HG02763 (cell line): ENCODE measurements around the gene ZDHHC11.
A peak's percentile ranks its signal among the peaks of the same experiment; 100 is the strongest.

Source experiments
- ATAC-seq: cut with Tn5 transposase; IDR thresholded peaks from one replicate; pipeline ENCODE4 v1.9.1; 2021; ENCODE audit warnings: mild to moderate bottlenecking, moderate library complexity; ENCODE audit not compliant: unreplicated experiment

ZDHHC11 gene, protein sequence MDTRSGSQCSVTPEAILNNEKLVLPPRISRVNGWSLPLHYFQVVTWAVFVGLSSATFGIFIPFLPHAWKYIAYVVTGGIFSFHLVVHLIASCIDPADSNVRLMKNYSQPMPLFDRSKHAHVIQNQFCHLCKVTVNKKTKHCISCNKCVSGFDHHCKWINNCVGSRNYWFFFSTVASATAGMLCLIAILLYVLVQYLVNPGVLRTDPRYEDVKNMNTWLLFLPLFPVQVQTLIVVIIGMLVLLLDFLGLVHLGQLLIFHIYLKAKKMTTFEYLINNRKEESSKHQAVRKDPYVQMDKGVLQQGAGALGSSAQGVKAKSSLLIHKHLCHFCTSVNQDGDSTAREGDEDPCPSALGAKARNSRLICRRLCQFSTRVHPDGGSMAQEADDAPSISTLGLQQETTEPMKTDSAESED

DNA sequence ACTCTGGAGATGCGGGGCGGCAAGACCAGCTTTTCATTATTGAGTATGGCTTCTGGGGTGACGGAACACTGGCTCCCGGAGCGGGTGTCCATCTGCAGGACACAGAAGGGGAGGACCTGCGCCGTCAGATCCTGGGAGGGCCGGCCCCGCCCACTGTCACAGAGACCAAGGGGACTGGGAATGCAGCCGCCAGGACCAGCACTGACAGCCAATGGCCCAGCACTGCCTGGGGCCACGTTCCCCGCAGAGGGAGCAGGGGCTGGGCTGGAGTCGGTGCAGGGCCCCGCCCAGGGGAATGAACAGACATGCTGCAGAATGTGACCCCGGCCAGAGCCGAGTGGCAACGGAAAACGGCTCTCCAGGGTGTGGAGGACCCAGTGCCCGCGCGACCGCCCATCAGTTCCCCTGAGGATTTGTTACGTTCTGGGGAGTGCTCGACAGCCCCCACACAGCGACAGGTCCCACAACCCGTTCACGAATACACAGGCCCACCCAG is at the start of gene ZDHHC11:
TSS of gene ZDHHC11 (minus strand) at position 476 of the 496 bp plus-strand sequence. CDS start at position 92, 384 bp downstream.
- no peak for ATAC-seq

DNA sequence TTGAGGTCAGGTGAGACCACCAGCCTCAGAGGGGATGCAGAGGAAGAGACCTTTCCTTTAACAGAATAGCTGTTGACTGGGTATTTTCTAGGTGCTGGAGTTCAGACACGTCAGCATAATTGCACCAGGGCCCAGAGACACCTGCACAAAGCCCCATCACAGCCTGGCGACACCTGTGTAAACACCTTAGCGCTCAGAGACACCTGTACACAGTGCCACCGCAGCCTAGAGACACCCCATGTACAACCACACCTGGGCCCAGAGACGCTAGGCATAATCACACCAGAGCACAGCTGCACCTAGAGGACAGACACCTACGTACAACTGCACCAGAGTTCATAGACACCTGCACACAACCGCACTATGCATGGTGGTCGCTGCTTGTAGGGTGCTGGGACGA is 42.9 kb upstream of the ZDHHC11 start:
- ATAC-seq, result no peak

DNA sequence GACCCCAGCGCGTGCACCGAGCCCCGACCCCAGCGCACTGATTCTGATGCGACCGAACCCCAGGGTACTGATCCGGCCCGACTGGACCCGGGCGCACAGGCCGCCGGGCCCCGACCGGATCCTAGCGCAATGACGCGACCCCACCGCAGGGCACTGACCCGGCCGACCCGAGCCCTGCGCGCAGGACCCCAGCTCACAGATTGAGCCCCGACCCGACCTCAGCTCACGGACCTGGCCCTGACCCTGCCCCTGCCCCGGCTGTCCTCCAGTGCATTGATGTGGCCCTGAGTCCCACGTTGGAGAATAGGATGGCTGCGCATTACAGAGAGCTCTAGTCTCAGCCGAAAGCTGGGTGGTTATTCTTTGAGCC is 42.3 kb upstream of the ZDHHC11 start:
- ATAC-seq, result peak; percentile 6

DNA sequence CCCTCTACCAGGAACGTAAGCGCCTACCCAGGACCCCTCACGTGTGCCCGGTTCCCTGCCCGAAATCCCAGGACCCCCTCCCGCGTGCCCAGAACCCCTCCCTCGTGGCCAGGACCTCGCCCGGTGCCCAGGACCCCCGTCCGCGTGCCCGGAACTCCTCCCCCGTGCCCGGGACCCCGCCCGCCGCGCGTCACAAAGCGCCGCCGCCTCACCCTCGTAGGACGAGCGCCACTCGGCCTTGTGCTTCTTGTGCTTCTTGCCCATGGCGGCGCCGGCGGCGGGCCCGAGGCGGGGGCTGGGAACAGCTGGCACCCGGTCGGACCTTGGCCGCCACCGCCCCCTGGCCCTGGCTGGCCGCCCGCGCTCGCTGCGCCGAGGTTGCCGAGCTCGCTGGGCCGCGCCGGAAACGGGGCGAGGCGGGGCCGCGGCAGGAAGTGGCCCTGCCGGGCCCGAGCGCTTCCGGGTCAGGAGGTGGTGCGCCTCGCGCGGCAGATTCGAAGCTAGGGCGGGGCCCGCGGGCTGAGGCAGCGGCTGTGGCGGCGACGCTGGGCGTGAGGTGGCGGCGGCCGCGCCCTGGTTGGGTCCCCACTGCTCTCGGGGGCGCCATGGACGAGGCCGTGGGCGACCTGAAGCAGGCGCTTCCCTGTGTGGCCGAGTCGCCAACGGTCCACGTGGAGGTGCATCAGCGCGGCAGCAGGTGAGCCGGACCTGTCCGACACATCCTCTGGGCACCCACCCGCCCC is 41.8 kb upstream of the ZDHHC11 start, which contains the start of the genes BRD9 and TRIP13:
TSS of gene BRD9 (minus strand) at position 408 of the 743 bp plus-strand sequence. CDS start at position 264, 144 bp downstream.
TSS of gene TRIP13 (plus strand) at position 491 of the 743 bp plus-strand sequence. CDS start at position 606, 115 bp downstream.
- peak; percentile 96 for ATAC-seq

DNA sequence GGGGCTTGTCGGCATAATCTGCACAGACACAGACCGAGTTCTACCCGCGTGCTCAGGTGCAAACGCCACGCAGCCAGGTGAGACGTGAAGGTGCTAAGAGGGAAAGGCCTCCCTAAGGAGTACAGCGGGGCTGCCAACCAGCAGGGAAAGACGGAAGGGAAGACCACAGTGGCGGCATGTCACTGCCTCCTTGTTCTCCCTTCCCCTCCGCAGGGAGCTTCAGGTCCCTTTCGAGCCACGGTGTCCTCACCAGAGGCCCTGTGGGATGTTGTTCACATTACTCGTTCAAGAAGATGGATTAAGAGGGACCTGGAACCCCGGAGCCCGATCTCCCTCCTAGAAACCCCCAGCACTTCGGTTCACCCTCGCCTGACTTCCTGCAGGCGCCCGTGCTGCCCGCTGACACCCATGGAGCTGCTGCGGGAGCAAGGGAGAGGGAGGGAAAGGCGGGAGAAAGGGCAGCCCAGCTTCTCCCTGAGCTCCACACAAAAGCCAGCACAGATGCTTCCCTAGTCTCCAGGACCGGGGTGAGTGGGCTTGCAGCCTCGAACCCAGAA is 41.1 kb upstream of the ZDHHC11 start:
- no peak for ATAC-seq

DNA sequence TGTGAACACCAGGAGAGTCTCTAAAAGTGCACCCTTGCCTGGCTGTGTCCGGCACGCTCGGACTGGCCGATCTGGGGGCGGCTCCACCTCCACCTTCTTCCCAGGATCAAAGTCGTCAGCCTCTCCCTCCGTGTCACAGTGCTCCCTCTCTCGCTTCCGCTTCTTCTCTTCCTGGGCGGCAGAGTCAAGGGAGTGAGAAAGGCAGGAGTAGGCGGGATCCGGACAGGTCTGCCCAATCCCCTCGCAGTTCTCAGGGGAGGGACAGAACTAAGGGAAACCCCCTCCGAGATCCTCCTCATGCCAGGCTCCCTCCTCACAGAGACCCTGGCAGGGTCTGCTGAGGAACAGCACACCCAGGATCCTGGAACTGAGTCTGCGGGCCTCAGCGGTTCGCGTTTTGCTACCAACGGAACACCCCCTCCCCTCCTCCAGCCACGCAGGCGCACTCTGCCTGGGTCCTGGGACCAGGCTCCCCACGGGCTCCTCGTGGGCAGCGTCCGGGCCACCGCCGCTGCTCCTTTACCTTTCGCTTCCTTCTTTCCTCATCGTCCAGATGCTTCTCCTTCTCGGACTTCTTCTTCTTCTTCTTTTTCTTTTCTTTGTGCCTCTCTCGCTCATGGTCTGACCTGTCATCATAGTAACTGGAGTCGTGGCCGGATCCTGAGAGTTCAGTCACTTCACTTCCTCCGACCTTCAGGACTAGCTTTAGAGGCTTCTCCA is 40.5 kb upstream of the ZDHHC11 start:
- ATAC-seq, result no peak

DNA sequence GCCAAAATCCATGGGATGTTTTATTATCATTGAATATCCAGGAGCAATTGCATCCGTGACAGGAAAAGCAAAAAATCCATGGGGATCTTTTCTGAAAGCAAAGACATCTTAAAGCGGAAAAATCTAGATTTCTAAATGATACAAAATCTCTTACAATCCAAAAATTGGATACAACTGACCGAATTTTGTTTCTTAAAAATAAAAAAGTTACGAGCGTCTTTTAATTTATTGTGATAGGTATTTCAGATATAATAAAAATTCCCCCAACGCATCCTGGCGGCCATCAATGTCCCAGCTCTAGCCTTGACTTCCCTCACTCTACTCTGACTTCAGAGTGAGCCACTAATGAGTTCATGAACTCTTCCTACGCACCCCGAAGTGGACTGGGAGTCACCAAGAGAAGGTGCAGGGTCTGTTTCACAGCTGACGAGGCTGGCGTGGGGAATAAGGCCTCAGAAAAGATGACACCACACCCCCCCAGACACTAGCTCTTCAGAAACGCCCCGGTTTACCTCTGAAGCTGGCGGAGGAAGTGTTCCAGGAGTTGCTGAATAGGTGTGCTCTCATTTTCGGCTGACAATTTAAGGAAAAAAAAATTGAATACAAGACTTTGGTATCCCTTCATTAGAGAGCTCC is 38.4 kb upstream of the ZDHHC11 start:
- no peak for ATAC-seq

DNA sequence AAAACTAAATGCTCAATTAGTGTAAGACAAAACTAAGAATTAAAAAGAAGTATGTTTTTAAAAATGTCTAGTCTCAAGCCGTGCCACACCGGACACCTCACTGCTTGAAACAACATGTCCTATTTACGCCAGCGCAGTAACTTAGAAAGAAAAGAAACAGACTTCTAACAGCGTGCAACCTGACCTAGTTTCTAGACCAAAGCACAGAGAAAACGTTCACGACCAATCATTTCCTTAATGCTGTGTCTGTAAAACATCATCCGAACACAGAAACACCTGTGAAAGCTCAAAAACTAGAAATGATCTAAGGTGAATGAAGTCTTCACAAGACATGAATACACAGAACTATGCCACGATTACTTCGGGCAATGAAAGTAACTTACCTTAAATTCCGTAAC is 37.9 kb upstream of the ZDHHC11 start:
- no peak for ATAC-seq

DNA sequence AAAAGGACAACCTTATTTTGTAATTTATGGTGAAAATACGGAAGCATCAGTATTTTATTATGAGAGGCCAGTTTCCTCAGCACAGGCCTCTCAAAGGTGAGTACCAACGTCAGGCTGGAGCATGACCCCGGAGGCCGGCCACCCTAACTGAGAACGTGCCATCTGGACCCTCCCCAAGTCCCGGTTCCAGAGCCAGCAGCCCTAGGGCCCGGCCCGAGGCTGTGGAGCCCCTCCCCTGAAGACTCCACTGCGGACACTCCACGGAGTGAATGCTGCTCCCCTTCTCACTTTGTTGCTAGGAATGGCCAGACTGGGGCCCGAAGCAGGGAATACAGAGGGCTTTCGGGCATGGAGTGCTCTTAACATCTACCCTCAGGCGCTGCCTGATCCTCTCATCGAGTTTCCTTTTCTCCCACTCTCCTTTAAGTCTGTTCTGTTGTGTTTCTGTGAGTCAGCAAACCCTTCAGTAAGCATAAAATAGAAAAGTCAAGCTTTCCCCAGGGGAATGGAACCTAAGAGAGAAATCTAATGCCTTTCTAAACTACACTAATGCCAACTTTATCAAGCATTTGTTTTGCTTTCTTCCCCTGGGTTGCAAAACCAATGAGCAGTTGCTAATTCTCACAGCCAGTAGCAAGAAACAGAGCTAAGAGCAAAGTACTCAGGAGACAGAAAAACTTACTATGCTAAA is 37.3 kb upstream of the ZDHHC11 start:
- ATAC-seq, result no peak

DNA sequence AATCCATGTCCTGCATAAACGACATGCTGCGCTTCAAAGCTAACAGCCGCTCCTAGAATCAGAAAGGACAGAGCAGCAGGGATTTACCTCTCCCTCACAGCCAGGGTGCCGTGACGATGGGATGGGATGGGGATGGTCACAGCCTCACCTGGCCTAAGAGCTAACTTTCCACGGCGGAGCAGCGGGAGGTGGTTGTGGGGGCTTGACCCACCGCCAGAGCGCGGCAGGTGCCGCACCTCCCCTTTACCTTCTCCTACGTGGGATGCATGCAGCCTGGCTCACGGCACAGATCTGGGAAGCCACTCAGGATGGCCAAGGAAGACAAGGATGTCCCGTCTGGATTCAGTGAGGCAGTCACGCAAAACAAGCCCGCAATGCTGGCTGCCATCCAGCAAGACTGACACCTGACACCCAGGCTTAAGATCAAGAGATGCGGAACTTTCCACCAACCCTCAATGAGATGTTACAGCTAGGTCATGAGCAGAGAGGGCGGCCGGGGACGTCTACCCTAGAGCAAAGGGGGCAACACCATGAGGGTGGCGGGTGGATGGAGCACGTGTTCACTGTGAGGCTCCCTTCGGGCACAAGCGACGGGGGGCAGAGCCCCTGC is 36.0 kb upstream of the ZDHHC11 start:
- no peak for ATAC-seq

DNA sequence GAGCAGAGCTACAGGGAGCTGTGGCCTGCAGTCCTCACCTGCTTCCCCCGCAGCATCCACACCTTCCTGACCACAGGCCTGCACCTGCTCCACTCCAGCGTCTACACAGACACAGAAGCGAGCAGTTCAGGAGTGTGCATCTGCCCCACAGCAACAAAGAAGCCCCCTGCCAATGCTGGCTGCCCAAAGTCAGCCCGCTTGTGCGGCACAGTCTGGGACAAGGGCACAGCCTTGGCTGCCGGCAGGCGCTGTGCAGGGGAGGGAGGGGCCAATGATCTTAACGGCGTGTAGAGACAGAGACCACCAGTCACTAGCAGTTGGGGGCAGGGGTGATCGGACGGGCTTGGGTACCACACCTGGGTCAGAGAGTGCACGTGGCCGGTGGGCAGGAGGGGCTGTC is 35.2 kb upstream of the ZDHHC11 start:
- ATAC-seq, result no peak

DNA sequence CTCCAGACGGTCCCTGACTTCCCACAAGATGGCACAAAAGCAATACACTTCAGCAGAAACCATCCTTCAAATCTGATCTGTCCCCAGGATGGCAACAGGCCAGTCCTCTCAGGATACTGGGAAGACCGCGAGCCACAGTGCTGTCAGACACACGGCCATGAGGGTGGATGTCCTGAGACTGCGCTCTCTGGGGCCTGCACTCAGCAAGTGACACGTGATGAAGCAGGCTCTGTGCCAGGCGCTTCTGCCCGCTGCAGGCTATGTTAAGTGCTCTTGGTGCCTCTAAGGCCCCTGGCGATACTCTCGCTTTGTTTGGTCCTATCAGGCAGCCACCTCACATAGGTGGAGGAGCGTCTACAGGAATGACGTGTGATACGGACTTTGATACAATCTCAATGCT is 34.7 kb upstream of the ZDHHC11 start:
- no peak for ATAC-seq

DNA sequence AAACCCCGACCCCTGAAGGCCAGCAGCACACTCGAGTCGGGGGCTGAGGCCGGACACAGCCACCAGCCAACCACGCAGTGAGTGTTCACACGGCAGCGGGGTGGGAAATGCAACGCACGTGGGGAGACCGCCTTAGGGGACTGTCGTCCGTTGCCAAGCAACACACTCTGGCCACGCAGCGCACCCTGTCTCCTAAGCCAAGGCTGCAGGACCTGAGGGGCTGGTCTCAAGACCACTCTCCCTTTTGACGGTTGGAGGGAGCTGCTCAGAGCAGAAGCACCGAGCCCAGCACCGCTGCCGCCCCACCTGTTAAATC is 34.3 kb upstream of the ZDHHC11 start:
- no peak for ATAC-seq

DNA sequence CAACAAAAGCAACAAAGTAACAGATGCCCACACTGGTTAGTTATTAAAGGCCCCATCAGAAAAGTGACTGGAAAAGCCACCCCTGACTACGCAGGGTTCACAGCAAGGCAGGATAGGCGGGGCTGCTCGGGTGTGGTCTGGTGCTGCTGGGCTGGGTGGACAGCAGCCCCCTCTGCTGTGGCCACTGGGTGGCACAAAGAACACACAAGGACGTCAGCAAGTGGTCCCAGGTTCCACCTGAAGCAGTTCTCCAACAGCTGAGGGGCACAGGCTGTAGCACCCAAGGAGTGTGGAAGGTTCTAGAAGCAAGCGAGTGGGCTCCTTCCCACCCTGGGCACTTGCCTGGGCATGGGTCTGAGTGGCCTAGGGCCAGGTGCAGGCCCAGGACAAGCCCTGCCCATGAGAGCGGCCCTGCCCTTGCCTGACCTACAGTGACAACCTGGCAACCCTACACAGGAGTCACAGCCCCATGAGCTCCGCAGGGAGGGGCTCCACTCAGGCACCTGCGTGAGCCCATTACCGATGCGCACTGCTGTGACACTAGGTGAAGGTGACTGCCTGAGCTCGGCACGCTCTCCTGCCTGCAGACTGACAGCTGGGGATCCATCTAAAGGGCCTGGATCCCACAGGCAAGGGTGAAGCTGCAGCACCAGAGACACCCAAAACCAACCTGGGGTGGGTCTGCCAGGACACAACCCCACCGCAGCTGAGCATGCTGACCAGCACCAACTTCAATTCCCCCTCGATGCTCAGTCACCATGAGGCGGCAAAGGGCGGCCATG is 33.8 kb upstream of the ZDHHC11 start:
- no peak for ATAC-seq

DNA sequence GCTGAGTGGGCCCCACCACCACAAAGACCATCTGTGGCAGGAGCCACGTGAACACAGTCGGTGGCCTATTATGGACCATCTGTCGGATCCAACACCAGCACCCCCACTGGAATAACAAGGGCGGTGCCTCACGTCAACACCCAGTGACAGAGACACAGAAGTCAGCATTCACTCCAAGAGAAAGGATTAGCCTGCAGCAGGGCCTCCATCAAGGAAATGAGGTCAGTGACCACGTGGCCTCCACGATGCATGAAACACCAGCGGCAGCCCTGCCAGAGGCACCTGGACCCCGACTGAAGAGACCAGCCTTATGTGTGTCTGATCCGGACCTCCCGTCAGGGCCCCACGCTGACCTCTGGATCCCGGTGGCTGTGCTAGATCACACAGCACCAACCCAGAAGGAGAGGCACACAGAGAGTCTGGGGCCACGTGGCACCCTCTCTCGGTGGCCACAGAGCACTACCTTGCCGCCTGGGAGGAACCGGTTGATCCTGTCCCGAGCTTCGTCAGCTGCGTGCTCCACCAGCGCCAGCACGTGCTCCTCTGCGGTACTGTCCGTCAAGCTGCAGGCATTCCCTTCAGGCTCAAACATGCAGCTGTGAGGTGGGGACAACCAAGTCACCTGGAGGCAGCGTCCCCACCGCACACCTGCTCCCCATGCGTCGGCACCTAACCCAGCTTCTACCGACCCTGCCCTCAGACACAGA is 32.8 kb upstream of the ZDHHC11 start:
- ATAC-seq, result no peak

DNA sequence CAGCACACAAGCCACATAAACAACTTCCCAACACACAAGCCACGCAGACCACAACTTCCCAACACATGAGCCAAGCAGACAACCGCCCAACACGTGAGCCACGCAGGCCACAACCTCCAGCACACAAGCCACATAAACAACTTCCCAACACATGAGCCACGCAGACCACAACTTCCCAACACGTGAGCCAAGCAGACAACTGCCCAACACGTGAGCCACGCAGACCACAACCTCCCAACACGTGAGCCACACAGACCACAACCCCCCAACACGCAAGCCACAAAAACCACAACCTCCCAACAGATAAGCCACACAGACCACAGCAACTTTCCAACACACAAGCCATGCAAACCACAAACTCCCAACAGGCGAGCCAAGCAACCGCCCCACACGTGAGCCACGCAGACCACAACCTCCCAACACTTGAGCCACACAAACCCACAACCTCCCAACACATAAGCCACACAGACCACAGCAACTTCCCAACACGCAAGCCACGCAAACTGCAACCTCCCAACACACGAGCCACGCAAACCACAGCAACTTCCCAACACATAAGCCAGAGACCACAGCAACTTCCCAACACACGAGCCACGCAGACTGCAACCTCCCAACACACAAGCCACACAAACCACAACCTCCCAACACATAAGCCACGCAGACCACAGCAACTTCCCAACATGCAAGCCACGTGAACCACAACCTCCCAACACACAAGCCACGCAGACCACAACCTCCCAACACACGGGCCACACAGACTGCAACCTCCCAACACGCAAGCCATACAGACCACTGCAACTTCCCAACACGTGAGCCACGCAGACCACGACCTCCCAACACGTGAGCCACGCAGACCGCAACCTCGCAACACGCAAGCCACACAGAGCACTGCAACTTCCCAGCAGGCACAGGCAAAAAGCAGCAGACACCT is 31.7 kb upstream of the ZDHHC11 start:
- no peak for ATAC-seq

DNA sequence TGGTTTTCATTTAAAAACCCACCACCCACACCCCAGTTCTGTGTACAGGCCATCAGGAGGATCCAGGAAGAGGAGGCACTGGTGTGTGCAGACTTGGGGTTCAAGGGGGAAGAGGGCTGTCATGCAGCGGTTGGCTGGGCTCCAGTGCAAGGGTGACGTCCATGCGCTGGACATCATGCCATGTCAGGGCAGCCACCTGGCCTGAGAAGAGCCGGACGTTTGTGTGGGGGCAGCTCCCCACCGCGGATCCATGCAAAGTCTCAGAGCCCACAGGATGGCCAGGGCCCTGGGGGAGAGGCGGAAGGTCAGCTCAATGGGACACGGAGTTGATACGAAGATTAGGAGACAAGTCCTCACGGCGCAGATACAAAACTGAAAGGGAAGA is 30.8 kb upstream of the ZDHHC11 start:
- ATAC-seq, result no peak
